Stomach smooth muscle (tissue), 2 donors: ENCODE data around the gene NCAN.

ENCODE experiments used
- H3K27ac ChIP-seq: one replicate; pipeline ENCODE4 v1.7.0; 2013; ENCODE audit warnings: mild to moderate bottlenecking, low read length, inconsistent platforms
- H3K27me3 ChIP-seq, 2 donors: one replicate each; pipeline ENCODE4 v1.7.0; 2013; ENCODE audit warnings: low read length in 2 of 2; ENCODE audit not compliant: insufficient read depth in 2 of 2, control insufficient read depth in 1 of 2
- H3K36me3 ChIP-seq, 2 donors: one replicate each; pipeline ENCODE4 v1.7.0; 2013; ENCODE audit warnings: low read length in 2 of 2; ENCODE audit not compliant: control insufficient read depth in 2 of 2, insufficient read depth in 2 of 2
- H3K4me1 ChIP-seq: one replicate; pipeline ENCODE4 v1.7.0; 2013; ENCODE audit warnings: low read length; ENCODE audit not compliant: control insufficient read depth, insufficient read depth
- H3K4me3 ChIP-seq, 2 donors: one replicate each; pipeline ENCODE4 v1.7.0; 2013; ENCODE audit warnings: low read length in 2 of 2
- H3K9ac ChIP-seq, 2 donors: one replicate each; pipeline ENCODE4 v1.7.0; 2013; ENCODE audit warnings: low read length in 2 of 2, mild to moderate bottlenecking in 1 of 2
- H3K9me3 ChIP-seq, 2 donors: one replicate each; pipeline ENCODE4 v1.7.0; 2013; ENCODE audit warnings: low read length in 2 of 2; ENCODE audit not compliant: control insufficient read depth in 2 of 2
- donor health status: healthy.
- donor health status: Pancreatic carcinoma.

NCAN gene

GRCh38 chr19:19224852-19225494 lies 13.2 kb downstream of the NCAN start:
- Histone ChIP-seq H3K9ac (no peak overlapping the region), H3K27me3 (peaks cover 35 to 42% of the 10 kb centered on the region in 2 donors), H3K4me1 (peaks cover 6% of the 10 kb centered on the region), H3K36me3 (no peaks in the 10 kb centered on the region), H3K4me3 (peak overlapping the region; percentile 8 to 62), H3K9me3 (no peaks in the 10 kb centered on the region), H3K27ac (no peak overlapping the region)

- Histone ChIP-seq H3K36me3 (no peaks in the 10 kb centered on the region), H3K4me3 (no peak overlapping the region), H3K27ac (no peak overlapping the region), H3K9ac (no peak overlapping the region), H3K27me3 (peaks cover 35 to 42% of the 10 kb centered on the region in 2 donors), H3K4me1 (peaks cover 6% of the 10 kb centered on the region), H3K9me3 (no peaks in the 10 kb centered on the region)
Observed at GRCh38 chr19:19226204-19226603, 14.4 kb downstream of the NCAN start.

GRCh38 chr19:19226663-19227062 lies 14.9 kb downstream of the NCAN start:
- Histone ChIP-seq H3K4me1 (peaks cover 6% of the 10 kb centered on the region), H3K27me3 (peaks cover 35 to 42% of the 10 kb centered on the region in 2 donors), H3K9ac (no peak overlapping the region), H3K27ac (no peak overlapping the region), H3K9me3 (no peaks in the 10 kb centered on the region), H3K36me3 (no peaks in the 10 kb centered on the region), H3K4me3 (no peak overlapping the region)

GRCh38 chr19:19227217-19227616 lies 15.5 kb downstream of the NCAN start:
- Histone ChIP-seq H3K4me1 (peaks cover 6% of the 10 kb centered on the region), H3K9me3 (no peaks in the 10 kb centered on the region), H3K4me3 (no peak overlapping the region), H3K9ac (no peak overlapping the region), H3K36me3 (no peaks in the 10 kb centered on the region), H3K27me3 (peaks cover 35 to 42% of the 10 kb centered on the region in 2 donors), H3K27ac (no peak overlapping the region)

GRCh38 chr19:19229701-19230100 lies 17.9 kb downstream of the NCAN start:
- Histone ChIP-seq H3K27me3 (peaks cover 23 to 32% of the 10 kb centered on the region in 2 donors), H3K9ac (no peak overlapping the region), H3K36me3 (no peaks in the 10 kb centered on the region), H3K9me3 (peaks cover 9 to 12% of the 10 kb centered on the region in 2 donors), H3K27ac (no peak overlapping the region), H3K4me3 (no peak overlapping the region), H3K4me1 (peaks cover 6% of the 10 kb centered on the region)

GRCh38 chr19:19230999-19231398 lies 19.2 kb downstream of the NCAN start:
- H3K9me3 ChIP-seq = peaks cover 11 to 15% of the 10 kb centered on the region in 2 donors

GRCh38 chr19:19232261-19232721 lies 20.5 kb downstream of the NCAN start:
- Histone ChIP-seq H3K4me3 (no peak overlapping the region), H3K36me3 (no peaks in the 10 kb centered on the region), H3K27me3 (peaks cover 8 to 9% of the 10 kb centered on the region in 2 donors), H3K9me3 (peaks cover 11 to 15% of the 10 kb centered on the region in 2 donors), H3K27ac (no peak overlapping the region), H3K4me1 (no peaks in the 10 kb centered on the region), H3K9ac (no peak overlapping the region)

More at GRCh38 chr19:19230999-19231398, 19.2 kb downstream of the NCAN start:
- no peaks in the 10 kb centered on the region for H3K4me1 ChIP-seq
- no peak overlapping the region for H3K4me3 ChIP-seq
- no peaks in the 10 kb centered on the region for H3K36me3 ChIP-seq
- no peak overlapping the region for H3K27ac ChIP-seq
- no peak overlapping the region for H3K9ac ChIP-seq
- peaks cover 16 to 22% of the 10 kb centered on the region in 2 donors for H3K27me3 ChIP-seq

- Histone ChIP-seq H3K9ac (no peak overlapping the region), H3K4me3 (no peak overlapping the region), H3K9me3 (peaks cover 11 to 15% of the 10 kb centered on the region in 2 donors), H3K36me3 (no peaks in the 10 kb centered on the region), H3K27me3 (peaks cover 0 to 8% of the 10 kb centered on the region in 2 donors), H3K4me1 (no peaks in the 10 kb centered on the region), H3K27ac (no peak overlapping the region)
Observed at GRCh38 chr19:19234220-19234816, 22.6 kb downstream of the NCAN start.

- Histone ChIP-seq H3K27me3 (peaks cover 5 to 8% of the 10 kb centered on the region in 2 donors), H3K27ac (no peak overlapping the region), H3K4me1 (no peaks in the 10 kb centered on the region), H3K36me3 (no peaks in the 10 kb centered on the region), H3K4me3 (no peak overlapping the region), H3K9me3 (peaks cover 11 to 15% of the 10 kb centered on the region in 2 donors), H3K9ac (no peak overlapping the region)
Observed at GRCh38 chr19:19236173-19236572, 24.4 kb downstream of the NCAN start.

GRCh38 chr19:19238126-19238894 lies 26.6 kb downstream of the NCAN start:
- Histone ChIP-seq H3K27ac (no peak overlapping the region), H3K4me3 (no peak overlapping the region), H3K27me3 (peaks cover 5 to 8% of the 10 kb centered on the region in 2 donors), H3K9ac (no peak overlapping the region), H3K4me1 (no peaks in the 10 kb centered on the region), H3K9me3 (peaks cover 11 to 15% of the 10 kb centered on the region in 2 donors), H3K36me3 (no peaks in the 10 kb centered on the region)
